A549 (cell line): ENCODE results near the gene JMJD8.

Experiments used
- ESRRA ChIP-seq: fragments of 150-350 bp; IDR thresholded peaks from 2 replicates; pipeline ENCODE4 v1.6.1; 2014; ENCODE audit warnings: mild to moderate bottlenecking, low read length, borderline replicate concordance
- NFE2L2 ChIP-seq: fragments of 150-350 bp; conservative IDR thresholded peaks from 2 replicates; pipeline ENCODE4 v1.6.1; 2014; ENCODE audit warnings: low read length
- SMC3 ChIP-seq: fragments of >200 bp; sonication (Bioruptor Twin); formaldehyde crosslinking; IDR thresholded peaks from 3 replicates; pipeline ENCODE4 v1.6.1; 2018; ENCODE audit warnings: inconsistent platforms
- TF ChIP-seq, protein P1 (sequence below): fragments of >200 bp; sonication (Bioruptor Twin); formaldehyde crosslinking; IDR thresholded peaks from 3 replicates; pipeline ENCODE4 v1.5.1; 2016
- TF ChIP-seq, protein P2 (sequence below): fragments of 200-600 bp; sonication (generic); IDR thresholded peaks from 2 replicates; pipeline ENCODE4 v1.6.1; 2016; ENCODE audit warnings: antibody characterized with exemption, mild to moderate bottlenecking, moderate library complexity

DNA sequence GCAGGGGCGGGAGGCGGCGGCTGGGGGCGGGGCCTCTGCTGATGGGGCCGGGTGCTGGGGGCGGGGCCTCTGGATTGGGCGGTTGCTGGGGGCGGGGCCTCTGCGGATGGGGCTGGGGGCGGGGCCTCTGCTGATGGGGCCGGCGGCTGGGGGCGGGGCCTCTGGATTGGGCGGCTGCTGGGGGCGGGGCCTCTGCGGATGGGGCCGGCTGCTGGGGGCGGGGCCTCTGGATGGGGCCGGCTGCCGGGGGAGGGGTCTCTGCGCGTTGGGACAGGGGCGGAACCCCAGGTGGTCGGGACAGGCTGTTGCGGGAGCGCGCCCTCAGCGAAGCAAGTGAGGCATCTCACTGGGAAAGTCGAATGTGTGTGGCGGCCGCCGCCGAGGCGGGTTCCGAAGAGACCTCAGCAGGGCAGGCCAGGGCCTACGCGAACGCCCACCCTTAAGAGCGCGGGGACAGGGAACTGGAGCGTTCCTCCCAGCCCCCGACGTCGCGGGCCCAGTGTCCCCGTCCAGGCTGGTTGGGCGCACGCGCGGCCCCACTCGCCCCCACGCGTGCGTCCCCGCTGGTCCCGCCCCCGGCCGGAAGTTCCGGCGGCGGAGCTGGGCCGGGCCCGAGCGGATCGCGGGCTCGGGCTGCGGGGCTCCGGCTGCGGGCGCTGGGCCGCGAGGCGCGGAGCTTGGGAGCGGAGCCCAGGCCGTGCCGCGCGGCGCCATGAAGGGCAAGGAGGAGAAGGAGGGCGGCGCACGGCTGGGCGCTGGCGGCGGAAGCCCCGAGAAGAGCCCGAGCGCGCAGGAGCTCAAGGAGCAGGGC lies 4.1 kb downstream of the JMJD8 start, which contains the start of gene STUB1:
- TF ChIP-seq, protein P1, sequence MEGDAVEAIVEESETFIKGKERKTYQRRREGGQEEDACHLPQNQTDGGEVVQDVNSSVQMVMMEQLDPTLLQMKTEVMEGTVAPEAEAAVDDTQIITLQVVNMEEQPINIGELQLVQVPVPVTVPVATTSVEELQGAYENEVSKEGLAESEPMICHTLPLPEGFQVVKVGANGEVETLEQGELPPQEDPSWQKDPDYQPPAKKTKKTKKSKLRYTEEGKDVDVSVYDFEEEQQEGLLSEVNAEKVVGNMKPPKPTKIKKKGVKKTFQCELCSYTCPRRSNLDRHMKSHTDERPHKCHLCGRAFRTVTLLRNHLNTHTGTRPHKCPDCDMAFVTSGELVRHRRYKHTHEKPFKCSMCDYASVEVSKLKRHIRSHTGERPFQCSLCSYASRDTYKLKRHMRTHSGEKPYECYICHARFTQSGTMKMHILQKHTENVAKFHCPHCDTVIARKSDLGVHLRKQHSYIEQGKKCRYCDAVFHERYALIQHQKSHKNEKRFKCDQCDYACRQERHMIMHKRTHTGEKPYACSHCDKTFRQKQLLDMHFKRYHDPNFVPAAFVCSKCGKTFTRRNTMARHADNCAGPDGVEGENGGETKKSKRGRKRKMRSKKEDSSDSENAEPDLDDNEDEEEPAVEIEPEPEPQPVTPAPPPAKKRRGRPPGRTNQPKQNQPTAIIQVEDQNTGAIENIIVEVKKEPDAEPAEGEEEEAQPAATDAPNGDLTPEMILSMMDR, result no peak
- TF ChIP-seq, protein P2, sequence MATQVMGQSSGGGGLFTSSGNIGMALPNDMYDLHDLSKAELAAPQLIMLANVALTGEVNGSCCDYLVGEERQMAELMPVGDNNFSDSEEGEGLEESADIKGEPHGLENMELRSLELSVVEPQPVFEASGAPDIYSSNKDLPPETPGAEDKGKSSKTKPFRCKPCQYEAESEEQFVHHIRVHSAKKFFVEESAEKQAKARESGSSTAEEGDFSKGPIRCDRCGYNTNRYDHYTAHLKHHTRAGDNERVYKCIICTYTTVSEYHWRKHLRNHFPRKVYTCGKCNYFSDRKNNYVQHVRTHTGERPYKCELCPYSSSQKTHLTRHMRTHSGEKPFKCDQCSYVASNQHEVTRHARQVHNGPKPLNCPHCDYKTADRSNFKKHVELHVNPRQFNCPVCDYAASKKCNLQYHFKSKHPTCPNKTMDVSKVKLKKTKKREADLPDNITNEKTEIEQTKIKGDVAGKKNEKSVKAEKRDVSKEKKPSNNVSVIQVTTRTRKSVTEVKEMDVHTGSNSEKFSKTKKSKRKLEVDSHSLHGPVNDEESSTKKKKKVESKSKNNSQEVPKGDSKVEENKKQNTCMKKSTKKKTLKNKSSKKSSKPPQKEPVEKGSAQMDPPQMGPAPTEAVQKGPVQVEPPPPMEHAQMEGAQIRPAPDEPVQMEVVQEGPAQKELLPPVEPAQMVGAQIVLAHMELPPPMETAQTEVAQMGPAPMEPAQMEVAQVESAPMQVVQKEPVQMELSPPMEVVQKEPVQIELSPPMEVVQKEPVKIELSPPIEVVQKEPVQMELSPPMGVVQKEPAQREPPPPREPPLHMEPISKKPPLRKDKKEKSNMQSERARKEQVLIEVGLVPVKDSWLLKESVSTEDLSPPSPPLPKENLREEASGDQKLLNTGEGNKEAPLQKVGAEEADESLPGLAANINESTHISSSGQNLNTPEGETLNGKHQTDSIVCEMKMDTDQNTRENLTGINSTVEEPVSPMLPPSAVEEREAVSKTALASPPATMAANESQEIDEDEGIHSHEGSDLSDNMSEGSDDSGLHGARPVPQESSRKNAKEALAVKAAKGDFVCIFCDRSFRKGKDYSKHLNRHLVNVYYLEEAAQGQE, result no peak
- TF ChIP-seq ESRRA (no peak), NFE2L2 (no peak), SMC3 (no peak)
